Inferior parietal cortex (tissue), 1 donor: ENCODE data around the gene SLC7A14.

Source experiments
- DNase-seq: peaks from one replicate; pipeline ENCODE4 v3.0.0-alpha.2; 2016; ENCODE audit errors: extremely low spot score

Gene SLC7A14

GRCh38 chr3:170428095-170428494 is 157.8 kb downstream of the SLC7A14 start:
- no peak for DNase-seq

GRCh38 chr3:170426240-170426797 is 159.6 kb downstream of the SLC7A14 start:
- DNase-seq, result no peak

GRCh38 chr3:170425491-170426239 is 160.2 kb downstream of the SLC7A14 start:
- peak; percentile 72 for DNase-seq

- DNase-seq, result no peak
These were observed 161.0 kb downstream of the SLC7A14 start for GRCh38 chr3:170424879-170425278.

GRCh38 chr3:170423001-170423615 is 162.8 kb downstream of the SLC7A14 start:
- DNase-seq, result no peak

GRCh38 chr3:170421758-170422157 is 164.1 kb downstream of the SLC7A14 start:
- DNase-seq, result no peak

- DNase-seq, result peak; percentile 59
These were observed 164.7 kb downstream of the SLC7A14 start for GRCh38 chr3:170421111-170421641.

GRCh38 chr3:170420307-170420821 is 165.5 kb downstream of the SLC7A14 start:
- DNase-seq, result no peak

- DNase-seq, result no peak
These were observed 166.3 kb downstream of the SLC7A14 start for GRCh38 chr3:170419557-170420087.

GRCh38 chr3:170418422-170419398 is 167.2 kb downstream of the SLC7A14 start, which contains the start of gene CLDN11:
CLDN11 (plus strand) TSS chr3:170418868; CDS start chr3:170419067, 199 bp downstream.
- DNase-seq, result peak; percentile 60

GRCh38 chr3:170417090-170417489 is 168.8 kb downstream of the SLC7A14 start:
- DNase-seq, result no peak

- DNase-seq, result peak; percentile 92
These were observed 171.6 kb downstream of the SLC7A14 start for GRCh38 chr3:170414202-170414663.

GRCh38 chr3:170413291-170413690 is 172.6 kb downstream of the SLC7A14 start:
- no peak for DNase-seq

- peak; percentile 67 for DNase-seq
These were observed 175.3 kb downstream of the SLC7A14 start for GRCh38 chr3:170410428-170411029.
